Activated naive CD8-positive, alpha-beta T cell treated with anti-CD3 and anti-CD28 coated beads, Interleukin-2, amount 50 U/mL, for 24 hours (primary cell): ENCODE measurements around the gene PROSER3.

Source experiments
- ATAC-seq: fragments of 150-1000 bp; cut with Tn5 transposase; one replicate; pipeline ENCODE4 v1.10.0; 2021
- DNase-seq: peaks from one replicate; pipeline ENCODE4 v3.0.0; 2021
- H3K27ac Mint-ChIP-seq: one replicate; pipeline ENCODE4 v1.8.0; 2021; ENCODE audit warnings: mild to moderate bottlenecking, mixed read lengths
- H3K27me3 Mint-ChIP-seq: one replicate; pipeline ENCODE4 v1.8.0; 2021; ENCODE audit warnings: mixed read lengths
- H3K36me3 Mint-ChIP-seq: one replicate; pipeline ENCODE4 v1.8.0; 2021; ENCODE audit warnings: low read depth, mixed read lengths
- H3K4me1 Mint-ChIP-seq: one replicate; pipeline ENCODE4 v1.8.0; 2021; ENCODE audit warnings: mixed read lengths
- H3K4me3 Mint-ChIP-seq: one replicate; pipeline ENCODE4 v1.8.0; 2021; ENCODE audit warnings: mild to moderate bottlenecking, moderate library complexity, mixed read lengths
- H3K9me3 Mint-ChIP-seq: one replicate; pipeline ENCODE4 v1.8.0; 2021; ENCODE audit warnings: mixed read lengths

Gene PROSER3

DNA sequence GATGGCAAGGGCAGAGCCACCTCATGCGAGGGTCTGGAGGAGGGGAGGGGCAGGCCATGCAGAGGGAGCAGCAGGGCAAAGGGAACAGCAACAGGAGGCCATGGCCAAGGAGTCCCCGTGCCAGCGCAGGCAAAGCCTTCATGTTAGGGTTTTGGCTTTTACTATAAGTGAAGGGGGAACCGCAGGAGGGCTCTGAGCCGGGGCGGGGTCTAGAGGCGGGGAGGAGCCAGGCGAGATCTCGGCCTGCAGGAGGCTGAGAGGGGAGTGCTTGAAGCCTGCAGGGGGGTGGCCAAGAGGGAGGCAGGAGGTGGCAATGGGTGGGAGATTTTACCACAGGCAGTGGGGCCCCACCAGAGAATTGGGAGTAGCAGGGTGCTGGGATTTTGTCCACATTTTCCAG lies 23.7 kb downstream of the PROSER3 start:
- Mint-ChIP-seq H3K4me3 (no peak overlapping the region), H3K27me3 (no peaks in the 10 kb centered on the region), H3K36me3 (no peaks in the 10 kb centered on the region), H3K9me3 (no peaks in the 10 kb centered on the region), H3K4me1 (no peaks in the 10 kb centered on the region), H3K27ac (no peak overlapping the region)
- DNase-seq (no peak), ATAC-seq (no peak)

DNA sequence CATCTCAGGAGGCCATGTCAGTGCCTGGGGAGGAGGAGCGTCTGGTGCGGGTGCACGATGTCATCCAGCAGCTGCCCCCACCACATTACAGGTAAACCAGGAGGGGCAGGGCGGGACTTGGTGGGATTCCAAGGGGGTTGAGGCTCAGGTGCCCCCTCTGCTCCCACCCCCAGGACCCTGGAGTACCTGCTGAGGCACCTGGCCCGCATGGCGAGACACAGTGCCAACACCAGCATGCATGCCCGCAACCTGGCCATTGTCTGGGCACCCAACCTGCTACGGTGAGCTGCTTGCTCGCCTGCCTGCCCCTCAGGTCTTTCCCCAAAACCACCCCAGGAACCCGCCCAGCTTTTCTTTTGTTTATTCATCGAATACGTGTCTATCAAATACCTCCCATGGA lies 24.6 kb downstream of the PROSER3 start:
- no peak overlapping the region for H3K4me3 Mint-ChIP-seq
- no peaks in the 10 kb centered on the region for H3K9me3 Mint-ChIP-seq
- H3K27ac Mint-ChIP-seq, result no peak overlapping the region

DNA sequence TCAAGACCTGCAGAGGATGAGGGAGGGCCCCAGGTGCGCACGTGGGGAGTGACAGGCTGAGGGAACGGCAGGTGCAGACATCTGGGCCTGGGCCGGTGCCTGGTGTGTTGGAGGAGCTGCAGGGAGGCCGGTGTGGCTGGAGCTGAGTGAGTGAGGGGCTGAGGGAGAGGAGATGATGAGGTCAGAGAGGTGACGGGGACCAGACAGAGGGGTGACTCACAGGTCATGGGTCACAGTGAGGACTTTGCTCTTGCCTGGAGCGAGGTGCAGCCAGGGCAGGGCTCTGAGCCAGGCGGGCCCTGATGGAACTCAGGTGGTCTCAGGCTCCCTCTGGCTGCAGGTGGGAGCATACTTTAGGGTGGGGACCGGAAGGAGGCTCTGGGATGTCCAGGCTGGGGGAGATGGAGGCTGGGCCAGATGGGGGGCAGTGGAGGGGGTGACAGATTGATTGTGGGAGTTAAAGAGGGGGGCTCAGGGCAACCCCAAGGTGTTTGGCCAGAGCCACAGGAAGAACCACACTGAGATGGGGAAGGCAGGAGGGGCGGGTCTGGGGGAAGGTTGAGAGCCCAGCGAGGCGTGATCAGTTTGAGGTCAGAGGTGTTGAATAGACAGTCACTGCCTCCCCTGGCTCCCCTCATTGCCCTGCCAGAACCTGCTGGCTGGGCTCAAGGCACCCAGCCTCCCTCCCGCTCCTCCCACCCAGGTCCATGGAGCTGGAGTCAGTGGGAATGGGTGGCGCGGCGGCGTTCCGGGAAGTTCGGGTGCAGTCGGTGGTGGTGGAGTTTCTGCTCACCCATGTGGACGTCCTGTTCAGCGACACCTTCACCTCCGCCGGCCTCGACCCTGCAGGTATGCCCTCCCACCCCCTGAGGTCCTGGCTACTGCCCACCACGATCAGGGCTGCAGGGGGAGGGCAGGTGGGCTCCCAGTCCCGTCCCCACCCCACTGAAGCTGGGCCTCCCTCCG lies 25.8 kb downstream of the PROSER3 start:
- ATAC-seq, result no peak

More for the DNA sequence above, 24.6 kb downstream of the PROSER3 start:
- H3K27me3 Mint-ChIP-seq, result no peaks in the 10 kb centered on the region
- no peaks in the 10 kb centered on the region for H3K36me3 Mint-ChIP-seq
- ATAC-seq, result no peak
- no peaks in the 10 kb centered on the region for H3K4me1 Mint-ChIP-seq
- DNase-seq, result no peak

DNA sequence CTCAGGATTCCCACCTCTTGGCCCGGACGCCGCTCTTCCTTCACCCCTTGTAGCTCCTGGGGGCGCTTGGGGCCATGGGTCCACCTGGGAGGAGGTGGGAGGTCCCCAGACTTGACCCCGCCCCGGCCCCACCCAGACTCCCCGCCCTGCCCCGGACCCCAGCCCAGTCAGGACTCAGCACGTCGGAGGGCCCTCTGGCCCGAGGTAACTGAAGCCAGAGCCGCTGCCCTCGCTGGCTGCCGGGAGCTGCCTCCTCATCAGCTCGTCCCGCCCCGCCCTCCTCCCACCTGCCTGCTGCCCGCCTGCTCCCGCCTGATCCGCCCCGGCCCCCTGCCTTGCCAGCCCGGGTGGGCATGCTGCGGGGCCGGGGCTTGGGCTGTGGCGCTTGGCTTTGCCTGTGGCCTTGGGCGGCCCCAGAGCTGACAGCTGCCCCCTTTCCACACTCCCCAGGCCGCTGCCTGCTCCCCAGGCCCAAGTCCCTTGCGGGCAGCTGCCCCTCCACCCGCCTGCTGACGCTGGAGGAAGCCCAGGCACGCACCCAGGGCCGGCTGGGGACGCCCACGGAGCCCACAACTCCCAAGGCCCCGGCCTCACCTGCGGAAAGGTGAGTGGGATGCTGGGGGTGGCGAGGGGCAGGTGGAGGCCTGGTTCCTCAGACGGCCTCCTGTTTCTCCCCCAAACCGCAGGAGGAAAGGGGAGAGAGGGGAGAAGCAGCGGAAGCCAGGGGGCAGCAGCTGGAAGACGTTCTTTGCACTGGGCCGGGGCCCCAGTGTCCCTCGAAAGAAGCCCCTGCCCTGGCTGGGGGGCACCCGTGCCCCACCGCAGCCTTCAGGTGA lies 26.7 kb downstream of the PROSER3 start:
- no peak for DNase-seq
- H3K36me3 Mint-ChIP-seq, result no peaks in the 10 kb centered on the region
- H3K27me3 Mint-ChIP-seq, result no peaks in the 10 kb centered on the region
- H3K27ac Mint-ChIP-seq, result no peak overlapping the region
- ATAC-seq, result no peak
- H3K9me3 Mint-ChIP-seq, result no peaks in the 10 kb centered on the region
- H3K4me3 Mint-ChIP-seq, result no peak overlapping the region
- no peaks in the 10 kb centered on the region for H3K4me1 Mint-ChIP-seq

More for the DNA sequence above, 25.8 kb downstream of the PROSER3 start:
- Mint-ChIP-seq H3K9me3 (no peaks in the 10 kb centered on the region), H3K27ac (no peak overlapping the region), H3K36me3 (no peaks in the 10 kb centered on the region), H3K4me3 (no peak overlapping the region), H3K27me3 (no peaks in the 10 kb centered on the region), H3K4me1 (no peaks in the 10 kb centered on the region)
- no peak for DNase-seq

DNA sequence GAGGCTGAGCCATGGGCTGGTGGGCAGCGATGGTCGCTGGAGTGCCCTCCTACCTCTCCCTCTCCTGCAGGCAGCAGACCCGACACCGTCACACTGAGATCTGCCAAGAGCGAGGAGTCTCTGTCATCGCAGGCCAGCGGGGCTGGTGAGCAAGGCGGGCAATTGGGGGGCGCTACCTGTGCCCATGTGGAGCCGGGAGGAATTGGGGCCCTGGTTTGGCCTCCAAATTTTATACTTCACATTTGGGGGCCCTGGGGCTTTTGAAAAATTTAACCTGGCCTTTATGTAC lies 27.3 kb downstream of the PROSER3 start:
- no peak overlapping the region for H3K4me3 Mint-ChIP-seq
- H3K27ac Mint-ChIP-seq, result no peak overlapping the region
- H3K36me3 Mint-ChIP-seq, result no peaks in the 10 kb centered on the region
- ATAC-seq (no peak), DNase-seq (no peak)
- no peaks in the 10 kb centered on the region for H3K9me3 Mint-ChIP-seq
- no peaks in the 10 kb centered on the region for H3K4me1 Mint-ChIP-seq
- H3K27me3 Mint-ChIP-seq, result no peaks in the 10 kb centered on the region

DNA sequence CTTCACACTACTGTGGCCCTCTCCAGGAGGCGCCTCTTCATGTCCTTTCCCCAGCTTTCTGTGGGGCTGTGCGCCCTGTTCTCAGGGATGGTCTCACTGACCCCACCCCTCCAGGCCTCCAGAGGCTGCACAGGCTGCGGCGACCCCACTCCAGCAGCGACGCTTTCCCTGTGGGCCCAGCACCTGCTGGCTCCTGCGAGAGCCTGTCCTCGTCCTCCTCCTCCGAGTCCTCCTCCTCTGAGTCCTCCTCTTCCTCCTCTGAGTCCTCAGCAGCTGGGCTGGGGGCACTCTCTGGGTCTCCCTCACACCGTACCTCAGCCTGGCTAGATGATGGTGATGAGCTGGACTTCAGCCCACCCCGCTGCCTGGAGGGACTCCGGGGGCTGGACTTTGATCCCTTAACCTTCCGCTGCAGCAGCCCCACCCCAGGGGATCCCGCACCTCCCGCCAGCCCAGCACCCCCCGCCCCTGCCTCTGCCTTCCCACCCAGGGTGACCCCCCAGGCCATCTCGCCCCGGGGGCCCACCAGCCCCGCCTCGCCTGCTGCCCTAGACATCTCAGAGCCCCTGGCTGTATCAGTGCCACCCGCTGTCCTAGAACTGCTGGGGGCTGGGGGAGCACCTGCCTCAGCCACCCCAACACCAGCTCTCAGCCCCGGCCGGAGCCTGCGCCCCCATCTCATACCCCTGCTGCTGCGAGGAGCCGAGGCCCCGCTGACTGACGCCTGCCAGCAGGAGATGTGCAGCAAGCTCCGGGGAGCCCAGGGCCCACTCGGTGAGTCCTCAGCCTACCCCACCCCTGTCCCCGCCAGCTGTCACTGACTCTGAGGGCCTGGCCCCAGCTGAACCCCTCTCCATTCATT lies 28.6 kb downstream of the PROSER3 start:
- Mint-ChIP-seq H3K27me3 (no peaks in the 10 kb centered on the region), H3K4me1 (no peaks in the 10 kb centered on the region), H3K27ac (no peak overlapping the region), H3K9me3 (no peaks in the 10 kb centered on the region), H3K36me3 (no peaks in the 10 kb centered on the region), H3K4me3 (no peak overlapping the region)
- ATAC-seq (no peak), DNase-seq (no peak)

DNA sequence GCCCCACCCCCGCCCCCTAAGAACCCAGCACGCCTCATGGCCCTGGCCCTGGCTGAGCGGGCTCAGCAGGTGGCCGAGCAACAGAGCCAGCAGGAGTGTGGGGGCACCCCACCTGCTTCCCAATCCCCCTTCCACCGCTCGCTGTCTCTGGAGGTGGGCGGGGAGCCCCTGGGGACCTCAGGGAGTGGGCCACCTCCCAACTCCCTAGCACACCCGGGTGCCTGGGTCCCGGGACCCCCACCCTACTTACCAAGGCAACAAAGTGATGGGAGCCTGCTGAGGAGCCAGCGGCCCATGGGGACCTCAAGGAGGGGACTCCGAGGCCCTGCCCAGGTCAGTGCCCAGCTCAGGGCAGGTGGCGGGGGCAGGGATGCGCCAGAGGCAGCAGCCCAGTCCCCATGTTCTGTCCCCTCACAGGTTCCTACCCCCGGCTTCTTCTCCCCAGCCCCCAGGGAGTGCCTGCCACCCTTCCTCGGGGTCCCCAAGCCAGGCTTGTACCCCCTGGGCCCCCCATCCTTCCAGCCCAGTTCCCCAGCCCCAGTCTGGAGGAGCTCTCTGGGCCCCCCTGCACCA lies 29.3 kb downstream of the PROSER3 start:
- no peak for DNase-seq
- Mint-ChIP-seq H3K4me1 (no peaks in the 10 kb centered on the region), H3K9me3 (no peaks in the 10 kb centered on the region), H3K27me3 (no peaks in the 10 kb centered on the region), H3K27ac (no peak overlapping the region), H3K4me3 (no peak overlapping the region), H3K36me3 (no peaks in the 10 kb centered on the region)
- no peak for ATAC-seq

DNA sequence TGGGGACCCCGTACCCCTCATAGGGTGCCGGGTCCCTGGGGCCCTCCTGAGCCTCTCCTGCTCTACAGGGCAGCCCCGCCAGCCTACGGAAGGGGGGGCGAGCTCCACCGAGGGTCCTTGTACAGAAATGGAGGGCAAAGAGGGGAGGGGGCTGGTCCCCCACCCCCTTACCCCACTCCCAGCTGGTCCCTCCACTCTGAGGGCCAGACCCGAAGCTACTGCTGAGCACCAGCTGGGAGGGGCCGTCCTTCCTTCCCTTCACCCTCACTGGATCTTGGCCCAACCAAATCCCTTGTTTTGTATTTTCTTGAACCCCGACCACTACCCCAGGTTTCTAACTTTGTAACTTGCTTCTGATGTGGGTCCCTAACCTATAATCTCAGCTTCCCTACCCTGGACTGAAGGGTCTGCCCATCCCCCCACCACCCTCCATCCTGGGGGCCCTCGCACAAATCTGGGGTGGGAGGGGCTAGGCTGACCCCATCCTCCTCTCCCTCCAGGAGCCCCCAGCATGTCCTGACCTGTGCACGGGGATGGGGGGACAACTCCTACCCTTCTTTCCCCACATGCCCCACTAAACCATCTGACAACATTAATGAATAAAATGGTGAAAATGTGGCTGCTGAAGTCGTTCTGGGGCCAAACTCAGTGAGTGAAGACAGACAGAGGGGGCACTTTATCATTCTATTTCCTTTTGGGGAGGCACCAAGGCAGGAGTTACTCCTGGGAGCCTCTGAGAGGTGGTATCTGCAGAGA lies 30.4 kb downstream of the PROSER3 start:
- no peak for DNase-seq
- no peaks in the 10 kb centered on the region for H3K27me3 Mint-ChIP-seq
- H3K4me1 Mint-ChIP-seq, result no peaks in the 10 kb centered on the region
- H3K9me3 Mint-ChIP-seq, result no peaks in the 10 kb centered on the region
- H3K4me3 Mint-ChIP-seq, result no peak overlapping the region
- no peak for ATAC-seq
- H3K36me3 Mint-ChIP-seq, result no peaks in the 10 kb centered on the region
- H3K27ac Mint-ChIP-seq, result no peak overlapping the region

DNA sequence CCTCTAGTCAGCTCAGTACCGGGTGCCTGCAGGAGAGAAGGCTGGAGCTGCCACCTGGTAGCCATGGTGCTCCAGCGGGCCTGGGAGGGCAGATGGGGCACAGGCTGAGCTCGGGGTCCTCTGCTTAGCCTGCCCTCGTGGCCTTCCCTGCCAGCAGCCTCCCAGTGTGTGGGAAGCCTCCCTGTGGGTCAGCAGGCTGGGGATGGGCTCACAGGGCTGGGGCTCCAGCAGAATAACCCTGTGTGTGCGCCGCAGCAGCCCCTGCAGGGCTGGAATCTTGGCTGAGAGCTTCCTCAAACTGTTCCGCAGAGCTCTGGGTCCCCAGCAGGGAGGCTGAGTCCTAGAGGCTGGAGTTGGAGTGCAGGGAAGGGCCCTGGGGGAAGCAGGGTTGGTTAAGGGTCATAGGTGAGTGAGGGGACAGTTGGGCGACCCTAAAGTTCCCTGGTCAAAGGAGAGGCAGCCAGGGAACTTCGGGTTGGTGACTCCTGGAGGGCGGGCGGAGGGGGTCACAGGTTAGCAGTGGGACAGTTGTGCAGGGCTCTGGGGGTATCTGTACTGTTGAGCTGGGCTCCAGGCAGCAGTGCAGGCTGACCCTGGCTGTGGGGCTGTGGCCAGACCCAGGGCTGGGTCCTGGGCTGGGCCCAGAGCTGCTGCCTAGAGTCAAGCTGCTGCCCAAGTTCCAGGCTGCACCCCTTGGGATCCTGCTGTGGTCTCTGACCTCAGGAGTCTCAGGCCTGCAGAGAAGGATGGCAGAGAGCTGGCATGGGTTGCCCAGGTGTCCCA lies 31.4 kb downstream of the PROSER3 start:
- Mint-ChIP-seq H3K36me3 (no peaks in the 10 kb centered on the region), H3K4me3 (no peak overlapping the region), H3K27me3 (peaks cover 4% of the 10 kb centered on the region), H3K9me3 (no peaks in the 10 kb centered on the region), H3K4me1 (no peaks in the 10 kb centered on the region), H3K27ac (no peak overlapping the region)
- ATAC-seq, result no peak
- no peak for DNase-seq

DNA sequence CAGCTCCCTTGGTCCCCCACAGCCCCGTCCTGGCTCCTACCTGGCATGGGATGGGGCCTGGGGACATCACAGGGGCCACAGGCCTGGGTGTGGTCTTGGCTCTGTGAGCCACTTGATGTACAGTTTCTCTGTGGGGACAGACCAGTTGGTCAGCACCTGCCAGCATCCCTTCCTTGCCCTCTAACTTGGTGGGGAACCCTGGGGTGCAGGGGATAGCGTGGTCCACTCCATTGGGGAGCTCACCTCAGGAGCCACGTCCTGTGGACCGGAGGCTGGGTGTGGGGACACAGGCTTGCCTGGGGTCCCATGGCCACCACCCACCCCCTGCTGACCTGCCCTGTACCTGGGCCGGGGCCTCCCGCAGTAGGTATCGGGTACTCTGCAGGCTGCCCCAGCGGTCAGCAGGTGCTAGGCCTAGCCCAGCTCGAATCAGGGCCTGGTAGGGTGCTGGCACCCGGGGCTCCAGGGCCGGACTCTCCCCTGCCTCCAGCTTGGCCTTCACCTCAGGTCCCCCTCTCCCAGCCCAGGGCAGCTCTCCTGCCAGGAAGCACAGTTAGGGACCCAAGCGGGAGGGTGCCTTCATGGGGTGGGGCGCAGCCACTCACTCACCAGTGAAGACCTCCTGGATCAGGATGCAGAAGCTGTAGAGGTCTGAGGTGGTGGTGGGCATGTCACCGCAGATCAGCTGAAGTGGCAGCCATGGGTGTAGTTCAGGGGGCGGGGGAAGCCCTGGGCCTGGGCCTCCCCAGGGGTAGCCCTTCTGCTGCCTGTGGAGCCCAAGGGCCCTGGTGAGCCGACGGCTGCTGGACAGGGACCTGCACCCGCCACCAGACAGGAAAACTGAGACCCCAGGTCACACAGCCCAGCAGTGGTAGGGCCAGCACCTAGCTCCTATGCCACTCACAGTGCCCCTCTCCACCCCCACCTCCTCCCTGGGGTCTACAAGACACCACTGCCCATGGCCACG lies 32.3 kb downstream of the PROSER3 start:
- no peak for ATAC-seq
- no peaks in the 10 kb centered on the region for H3K36me3 Mint-ChIP-seq

DNA sequence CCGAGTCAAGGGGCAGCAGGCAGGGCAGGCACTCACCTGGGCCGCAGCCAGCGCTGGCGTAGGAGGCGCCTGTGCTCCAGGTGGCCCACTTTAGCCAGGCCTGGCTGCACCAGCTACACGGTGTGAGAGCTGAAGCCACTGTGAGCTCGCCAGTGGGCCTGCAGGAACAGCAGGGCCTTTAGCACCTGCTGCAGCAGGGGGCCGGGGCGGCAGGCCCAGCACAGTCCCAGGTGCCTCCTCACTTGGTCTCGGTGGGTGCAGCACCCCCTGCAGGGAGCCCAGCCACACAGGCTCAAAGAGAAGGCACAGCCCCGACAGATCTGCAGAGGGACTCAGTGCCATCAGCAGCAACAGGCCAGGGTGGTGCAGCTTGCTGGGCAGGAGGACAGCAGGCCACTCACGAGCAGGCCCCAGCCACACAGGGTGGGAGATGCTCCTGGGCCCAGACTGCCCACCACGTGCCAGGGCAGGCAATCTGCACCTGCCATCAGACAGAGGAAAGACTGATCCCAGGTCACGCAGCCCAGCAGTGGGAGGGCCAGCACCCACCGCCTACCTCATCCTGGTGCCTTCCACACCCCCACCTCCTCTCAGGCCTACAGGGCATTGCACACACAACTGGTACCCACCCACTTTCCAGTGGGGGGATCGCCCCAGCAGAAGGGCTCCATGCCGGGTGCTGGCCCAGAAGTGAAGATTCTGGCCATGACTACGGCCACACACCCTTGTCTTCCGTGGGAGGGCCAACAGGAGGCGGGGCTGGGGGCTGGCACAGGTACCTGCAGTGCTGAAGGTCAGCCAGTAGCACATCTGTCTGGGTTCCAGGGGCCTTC lies 33.2 kb downstream of the PROSER3 start:
- Mint-ChIP-seq H3K27ac (no peak overlapping the region), H3K27me3 (peaks cover 12% of the 10 kb centered on the region), H3K36me3 (no peaks in the 10 kb centered on the region), H3K9me3 (no peaks in the 10 kb centered on the region), H3K4me1 (no peaks in the 10 kb centered on the region), H3K4me3 (no peak overlapping the region)
- DNase-seq, result peak; percentile 16
- ATAC-seq, result peak; percentile 30

More for the DNA sequence above, 32.3 kb downstream of the PROSER3 start:
- Mint-ChIP-seq H3K27me3 (peaks cover 5% of the 10 kb centered on the region), H3K4me1 (no peaks in the 10 kb centered on the region), H3K4me3 (no peak overlapping the region), H3K27ac (no peak overlapping the region), H3K9me3 (no peaks in the 10 kb centered on the region)
- DNase-seq, result no peak
